Activated CD4-positive, alpha-beta T cell treated with anti-CD3 and anti-CD28 coated beads for 36 hours (primary cell): ENCODE data around the gene CBLB. TPM values are rescaled to one million over a fixed set of nuclear protein-coding genes. Genes with fewer than 3 reads are reported as not detected.
A peak's percentile ranks its signal among the peaks of the same experiment; 100 is the strongest.

Source experiments
- ATAC-seq: fragments of 200-7000 bp; cut with Tn5 transposase; one replicate; pipeline ENCODE4 v1.10.0; 2021; ENCODE audit warnings: mild to moderate bottlenecking, moderate library complexity
- CTCF ChIA-PET: fragments of 350-600 bp; sonication (Branson Sonifier 250); formaldehyde crosslinking; loops from one replicate; lab custom pipeline; 2021; ENCODE audit warnings: antibody characterized with exemption; lab: Charles Lee
- POLR2A ChIA-PET: fragments of 350-600 bp; sonication (Branson Sonifier 250); formaldehyde crosslinking; loops from one replicate; lab custom pipeline; 2021; ENCODE audit warnings: antibody characterized with exemption, inconsistent platforms; lab: Charles Lee
- DNase-seq: peaks from one replicate; pipeline ENCODE4 v3.0.0-alpha.2; 2020
- H3K27ac Mint-ChIP-seq: one replicate; pipeline ENCODE4 v1.8.0; 2021; ENCODE audit warnings: mixed read lengths
- H3K27me3 Mint-ChIP-seq: one replicate; pipeline ENCODE4 v1.8.0; 2021; ENCODE audit warnings: mixed read lengths
- H3K36me3 Mint-ChIP-seq: one replicate; pipeline ENCODE4 v1.8.0; 2021; ENCODE audit warnings: low read depth, mixed read lengths
- H3K4me1 Mint-ChIP-seq: one replicate; pipeline ENCODE4 v1.8.0; 2021; ENCODE audit warnings: mixed read lengths
- H3K4me3 Mint-ChIP-seq: one replicate; pipeline ENCODE4 v1.8.0; 2021; ENCODE audit warnings: mild to moderate bottlenecking, moderate library complexity, mixed read lengths
- H3K9me3 Mint-ChIP-seq: one replicate; pipeline ENCODE4 v1.8.0; 2021; ENCODE audit warnings: low read depth, mixed read lengths
- intact Hi-C, 2 experiments: fragments of 100-400 bp; cut with DNase I in 1 of 2; cut with micrococcal nuclease in 1 of 2; formaldehyde crosslinking; loops; one replicate each; pipeline versions ENCODE4 v1.14.2 to v1.15.1; 2022 to 2024; cut with DNase I, micrococcal nuclease
- total RNA-seq, 2 experiments: library from RNA; stranded (reverse); gene quantifications; one replicate each; pipeline ENCODE4 v1.2.3, GENCODE V29; 2021

Gene CBLB
- total RNA-seq, 2 experiments from 2014 or later = 112 to 163 TPM

DNA sequence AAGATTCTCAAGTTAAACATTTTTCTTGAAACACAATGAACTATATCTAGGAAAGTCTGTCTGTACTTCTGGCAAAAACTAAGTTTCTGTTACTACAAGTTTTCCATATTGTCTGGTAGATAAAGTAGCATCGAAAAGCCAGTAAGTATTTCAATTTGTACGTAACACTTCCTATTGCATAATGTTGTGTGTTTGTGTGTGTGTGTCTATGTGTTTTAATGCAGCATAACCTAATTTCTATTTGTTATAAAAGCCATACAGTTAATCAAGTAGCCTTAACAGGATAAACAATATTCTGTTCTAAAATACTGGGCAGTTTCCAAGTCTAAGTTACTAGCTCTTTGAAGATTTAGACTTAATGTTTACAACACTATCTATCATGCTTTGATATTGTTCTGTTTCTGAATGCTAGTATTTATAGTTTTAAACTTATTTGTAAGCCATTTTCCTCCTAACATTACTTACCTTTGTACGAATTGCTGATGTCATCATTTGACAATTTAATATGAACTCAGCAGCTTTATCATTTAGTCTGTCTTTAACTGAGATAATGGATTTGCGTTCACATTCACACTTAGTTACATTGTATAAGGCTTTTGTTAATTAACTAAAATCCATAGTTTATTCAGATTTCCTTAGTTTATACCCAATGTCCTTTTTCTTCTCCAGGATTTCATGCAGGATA is 163.9 kb downstream of the CBLB start:
- DNase-seq (no peak), ATAC-seq (no peak)
- Mint-ChIP-seq H3K4me1 (peaks cover 24% of the 10 kb centered on the region), H3K36me3 (peaks cover 61% of the 10 kb centered on the region), H3K27me3 (no peaks in the 10 kb centered on the region), H3K9me3 (no peaks in the 10 kb centered on the region), H3K4me3 (no peak overlapping the region), H3K27ac (no peak overlapping the region)
- POLR2A ChIA-PET = no interaction called here
- CTCF ChIA-PET = interaction anchor here (0.6 to 1.2 kb wide), 3 partner anchors 18 to 610 kb away, joined by 3 to 4 read pairs (median 3); no protein-coding TSS in a partner anchor
- intact Hi-C loops = no loop called here

DNA sequence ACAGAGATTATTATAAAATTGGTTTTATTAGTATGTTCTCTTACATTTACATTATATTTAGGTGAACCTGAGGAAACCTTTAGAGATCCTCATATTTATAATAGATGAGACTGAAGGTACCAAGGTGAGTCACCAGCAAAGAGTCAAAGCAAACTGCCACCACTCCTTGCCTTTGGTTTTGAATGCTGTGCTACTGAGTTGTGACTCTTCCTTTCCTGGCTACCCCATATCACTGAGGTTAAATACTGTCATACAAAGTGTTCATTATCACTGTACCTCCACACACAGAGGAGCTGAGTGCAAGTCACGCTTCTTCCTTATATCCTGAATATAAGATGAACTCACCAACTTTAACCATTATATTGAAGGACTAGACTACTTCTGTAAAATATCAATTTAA is 168.2 kb downstream of the CBLB start:
- intact Hi-C loops = no loop called here
- peak overlapping the region; percentile 68 for H3K27ac Mint-ChIP-seq
- ATAC-seq = peak; percentile 97
- peaks cover 66% of the 10 kb centered on the region for H3K36me3 Mint-ChIP-seq
- peaks cover 38% of the 10 kb centered on the region for H3K4me1 Mint-ChIP-seq
- H3K4me3 Mint-ChIP-seq = no peak overlapping the region
- H3K27me3 Mint-ChIP-seq = no peaks in the 10 kb centered on the region
- CTCF ChIA-PET = interaction anchor here (0.7 to 1.6 kb wide), 2 partner anchors 10 to 14 kb away, joined by 4 read pairs; no protein-coding TSS in a partner anchor
- POLR2A ChIA-PET = no interaction called here
- no peaks in the 10 kb centered on the region for H3K9me3 Mint-ChIP-seq
- peak; percentile 46 for DNase-seq

DNA sequence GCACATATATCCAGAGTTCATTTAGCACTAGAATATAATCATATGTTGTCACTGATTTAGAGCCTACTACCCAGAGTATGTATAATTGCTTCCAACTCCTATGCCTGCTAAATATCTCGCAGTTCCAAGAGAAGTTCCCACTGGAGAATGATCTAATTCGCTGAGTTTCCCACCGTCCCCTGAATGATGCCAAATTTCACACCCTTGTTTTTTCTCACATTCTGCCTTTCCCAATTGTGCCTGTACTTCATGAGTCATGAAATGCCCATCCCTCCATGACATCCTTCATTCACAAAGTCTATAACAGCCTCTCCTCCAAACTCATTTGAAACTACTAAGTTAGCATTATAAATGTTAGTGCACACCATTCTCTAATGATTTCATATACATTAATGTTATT is 177.2 kb downstream of the CBLB start:
- ChIA-PET CTCF (interaction anchor here (0.6 to 1.6 kb wide), 2 partner anchors 9 to 12 kb away, joined by 3 to 4 read pairs; no protein-coding TSS in a partner anchor), POLR2A (no interaction called here)
- Mint-ChIP-seq H3K27ac (peak overlapping the region; percentile 3), H3K9me3 (no peaks in the 10 kb centered on the region), H3K4me1 (peaks cover 31% of the 10 kb centered on the region), H3K36me3 (peaks cover 47% of the 10 kb centered on the region), H3K27me3 (no peaks in the 10 kb centered on the region), H3K4me3 (no peak overlapping the region)
- intact Hi-C loops = no loop called here
- ATAC-seq (no peak), DNase-seq (no peak)

DNA sequence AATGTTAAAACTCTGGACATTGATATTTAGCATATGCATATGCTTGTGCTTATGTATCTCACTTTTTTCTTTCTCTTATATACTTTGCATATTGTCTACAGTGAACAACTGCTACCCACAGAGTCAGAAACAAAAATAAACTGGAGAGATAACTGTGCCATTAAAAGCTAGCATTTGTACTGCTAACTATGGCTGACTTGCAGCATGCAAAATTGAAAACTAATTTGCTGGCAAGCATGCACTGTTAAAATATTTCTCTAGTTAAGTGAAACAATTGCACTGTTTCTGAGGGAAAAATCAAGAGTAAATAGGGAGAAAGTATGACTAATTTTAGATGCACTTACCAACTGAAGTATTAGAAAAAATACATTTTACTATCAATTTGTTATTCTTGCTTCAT is 177.8 kb downstream of the CBLB start:
- Mint-ChIP-seq H3K27me3 (no peaks in the 10 kb centered on the region), H3K4me3 (no peak overlapping the region), H3K27ac (no peak overlapping the region), H3K4me1 (peaks cover 35% of the 10 kb centered on the region), H3K36me3 (peaks cover 45% of the 10 kb centered on the region), H3K9me3 (no peaks in the 10 kb centered on the region)
- DNase-seq = no peak
- ChIA-PET POLR2A (no interaction called here), CTCF (interaction anchor here (0.6 to 1.6 kb wide), 2 partner anchors 9 to 11 kb away, joined by 3 to 4 read pairs; no protein-coding TSS in a partner anchor)
- intact Hi-C loops = no loop called here
- no peak for ATAC-seq

DNA sequence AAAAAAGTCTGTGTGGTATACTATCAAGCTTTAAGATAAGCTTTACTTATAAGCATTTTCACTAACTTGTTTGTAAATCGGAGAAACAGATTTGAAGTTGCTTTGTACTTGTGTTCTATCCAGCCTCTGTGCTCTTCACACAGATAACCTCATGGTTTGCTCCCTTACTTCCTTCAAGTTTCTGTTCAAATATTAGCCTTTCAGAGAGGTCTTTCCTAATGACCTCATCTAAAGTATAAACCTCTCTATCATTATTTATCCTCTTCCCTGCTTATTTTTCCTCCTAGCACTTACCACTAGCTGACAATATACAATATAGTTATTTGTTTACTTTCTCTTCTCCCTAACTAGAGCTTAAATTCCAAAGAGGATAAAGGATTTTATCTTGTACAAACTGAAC is 180.0 kb downstream of the CBLB start:
- ATAC-seq (no peak), DNase-seq (no peak)
- peaks cover 33% of the 10 kb centered on the region for H3K4me1 Mint-ChIP-seq
- H3K9me3 Mint-ChIP-seq = no peaks in the 10 kb centered on the region
- CTCF ChIA-PET = interaction anchor here (0.6 to 1.1 kb wide), 6 partner anchors 9 to 921 kb away, joined by 3 to 6 read pairs (median 4); no protein-coding TSS in a partner anchor
- peak overlapping the region; percentile 37 for H3K27ac Mint-ChIP-seq
- POLR2A ChIA-PET = interaction anchor here (0.7 kb wide), 1 partner anchor 174 kb away, joined by 4 read pairs; no protein-coding TSS in a partner anchor
- H3K36me3 Mint-ChIP-seq = peaks cover 52% of the 10 kb centered on the region
- intact Hi-C loops = loop anchor here (5.0 to 10.0 kb wide), 6 partner anchors 63 to 733 kb away; partner anchors contain the start of gene CBLB (in 1 of the 2)
- H3K27me3 Mint-ChIP-seq = no peaks in the 10 kb centered on the region
- no peak overlapping the region for H3K4me3 Mint-ChIP-seq

DNA sequence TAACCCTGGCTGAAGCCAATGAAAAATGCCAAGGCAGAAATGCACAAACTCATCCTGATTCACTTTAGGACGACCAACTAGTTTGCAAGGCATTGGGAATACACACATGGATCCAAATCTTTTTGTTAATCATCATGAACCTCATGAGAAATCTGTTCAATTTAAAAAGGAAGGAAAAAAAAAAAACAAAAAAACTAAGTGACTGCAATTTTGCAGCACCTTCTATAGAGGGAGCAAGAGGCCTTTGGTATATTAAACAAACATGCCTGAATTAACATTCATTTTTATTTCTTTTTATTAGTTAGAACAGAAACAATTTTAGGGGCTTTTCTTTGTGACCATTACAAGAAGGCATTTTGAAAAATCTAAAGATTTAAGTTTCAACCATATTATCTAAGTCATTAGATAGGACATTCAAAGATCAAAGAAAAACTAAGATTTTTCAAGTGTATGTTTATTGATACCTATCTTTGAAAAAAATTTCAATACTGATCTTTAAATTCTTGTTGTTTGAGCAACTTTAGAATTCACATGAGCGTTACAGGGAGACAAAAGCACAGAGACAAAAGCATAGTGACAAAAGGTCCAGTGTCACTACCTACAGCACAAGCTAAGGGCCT is 182.4 kb downstream of the CBLB start:
- peak overlapping the region; percentile 42 for H3K27ac Mint-ChIP-seq
- H3K27me3 Mint-ChIP-seq = no peaks in the 10 kb centered on the region
- H3K4me1 Mint-ChIP-seq = peaks cover 24% of the 10 kb centered on the region
- ChIA-PET CTCF (interaction anchor here (0.7 to 2.0 kb wide), 10 partner anchors 14 to 863 kb away, joined by 3 to 6 read pairs (median 4); no protein-coding TSS in a partner anchor), POLR2A (no interaction called here)
- ATAC-seq = no peak
- intact Hi-C loops = loop anchor here (1.0 to 10.0 kb wide), 10 partner anchors 66 to 923 kb away; partner anchors contain the start of gene CBLB (in 1 of the 2)
- H3K4me3 Mint-ChIP-seq = no peak overlapping the region
- no peaks in the 10 kb centered on the region for H3K9me3 Mint-ChIP-seq
- peaks cover 46% of the 10 kb centered on the region for H3K36me3 Mint-ChIP-seq
- no peak for DNase-seq

DNA sequence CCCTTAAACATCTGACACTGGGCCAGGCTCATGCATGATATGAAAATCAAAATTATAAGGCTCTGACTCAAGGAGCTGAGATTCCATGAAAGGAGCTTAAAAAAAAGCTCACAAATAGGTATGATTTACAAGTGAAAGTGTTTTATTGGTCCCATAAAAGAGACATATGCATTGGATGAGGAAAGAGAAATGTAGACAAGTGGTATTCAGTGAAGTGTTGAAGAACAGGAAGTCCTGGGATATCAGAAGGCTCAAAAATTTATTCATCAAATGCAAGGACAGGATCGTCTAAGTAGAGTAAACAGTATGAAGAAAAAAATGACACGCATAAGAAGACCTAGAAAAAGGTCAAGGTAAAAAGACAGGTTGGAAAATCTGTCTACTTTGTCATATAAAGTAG is 188.9 kb downstream of the CBLB start:
- H3K4me1 Mint-ChIP-seq = peaks cover 24% of the 10 kb centered on the region
- intact Hi-C loops = loop anchor here (5.0 to 10.0 kb wide), 4 partner anchors 335 to 932 kb away; no protein-coding TSS in a partner anchor
- CTCF ChIA-PET = interaction anchor here (0.6 to 1.2 kb wide), 3 partner anchors 9 to 13 kb away, joined by 3 to 6 read pairs (median 4); no protein-coding TSS in a partner anchor
- peaks cover 67% of the 10 kb centered on the region for H3K36me3 Mint-ChIP-seq
- DNase-seq (no peak), ATAC-seq (no peak)
- no peaks in the 10 kb centered on the region for H3K9me3 Mint-ChIP-seq
- no peak overlapping the region for H3K27ac Mint-ChIP-seq
- H3K27me3 Mint-ChIP-seq = no peaks in the 10 kb centered on the region
- POLR2A ChIA-PET = no interaction called here
- no peak overlapping the region for H3K4me3 Mint-ChIP-seq

DNA sequence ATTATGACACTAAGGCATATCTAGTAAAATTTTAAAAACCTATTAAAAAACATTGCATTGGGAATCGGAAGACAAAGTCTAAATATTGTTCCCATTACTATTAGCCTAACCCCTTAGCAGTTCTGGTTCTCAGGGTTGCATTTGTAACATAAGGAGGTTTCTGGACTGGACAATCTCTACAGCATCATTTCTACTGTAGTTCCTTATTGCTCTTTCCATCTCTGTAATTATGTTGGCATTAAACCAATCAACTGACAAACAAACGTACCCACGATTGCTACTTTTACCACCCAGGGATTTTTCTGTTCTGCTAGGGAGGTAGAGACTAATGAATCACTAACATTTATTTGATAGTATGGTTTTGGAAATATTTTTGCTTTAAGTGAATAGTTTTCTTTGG is 190.8 kb downstream of the CBLB start:
- intact Hi-C loops = loop anchor here in 1 of 2 experiments (5.0 to 10.0 kb wide), 3 partner anchors 337 to 934 kb away; no protein-coding TSS in a partner anchor

DNA sequence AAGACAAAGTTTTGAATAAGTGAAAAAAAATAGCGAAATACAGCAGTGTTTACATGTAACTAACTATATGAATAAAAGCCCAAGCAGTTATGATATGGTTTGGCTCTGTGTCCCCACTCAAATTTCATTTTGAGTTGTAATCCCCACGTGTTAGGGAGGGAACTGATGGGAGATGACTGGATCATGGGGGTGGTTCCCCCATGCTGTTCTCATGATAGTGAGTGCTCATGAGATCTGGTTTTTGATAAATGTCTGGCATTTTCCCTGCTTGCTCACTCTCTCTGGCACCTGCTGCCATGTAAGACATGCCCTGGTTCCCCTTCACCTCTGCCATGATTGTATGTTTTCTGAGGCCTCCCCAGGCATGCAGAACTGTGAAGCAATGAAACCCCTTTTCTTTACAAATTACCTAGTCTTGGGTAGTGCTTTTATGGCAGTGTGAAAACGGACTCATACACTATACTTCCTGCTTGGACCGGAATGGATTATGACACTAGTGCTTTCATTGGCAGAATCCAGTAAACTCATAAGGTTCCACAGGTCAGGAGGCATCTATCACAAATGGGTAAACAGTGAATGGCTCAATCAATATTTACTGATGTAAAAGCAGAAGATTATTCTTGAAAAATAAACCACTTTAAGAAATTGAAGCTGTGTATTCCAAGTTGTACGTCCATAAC is 192.1 kb downstream of the CBLB start:
- ChIA-PET CTCF (interaction anchor here (0.6 kb wide), 1 partner anchor 32 kb away, joined by 3 read pairs; no protein-coding TSS in a partner anchor), POLR2A (interaction anchor here (0.7 to 1.1 kb wide), 2 partner anchors 82 to 624 kb away, joined by 4 to 7 read pairs; no protein-coding TSS in a partner anchor)
- H3K4me1 Mint-ChIP-seq = peaks cover 27% of the 10 kb centered on the region
- peaks cover 64% of the 10 kb centered on the region for H3K36me3 Mint-ChIP-seq
- ATAC-seq (peak; percentile 94), DNase-seq (peak; percentile 74)
- H3K4me3 Mint-ChIP-seq = peak overlapping the region; percentile 27
- no peaks in the 10 kb centered on the region for H3K9me3 Mint-ChIP-seq
- intact Hi-C loops = loop anchor here (1.0 to 10.0 kb wide), 10 partner anchors 151 to 936 kb away; partner anchors contain the start of genes ALCAM (in 1 of the 2) and CBLB (in 1 of the 2)
- no peaks in the 10 kb centered on the region for H3K27me3 Mint-ChIP-seq
- peak overlapping the region; percentile 87 for H3K27ac Mint-ChIP-seq

More for the DNA sequence above, 190.8 kb downstream of the CBLB start:
- DNase-seq = no peak
- Mint-ChIP-seq H3K4me3 (no peak overlapping the region), H3K4me1 (peaks cover 27% of the 10 kb centered on the region), H3K27me3 (no peaks in the 10 kb centered on the region), H3K9me3 (no peaks in the 10 kb centered on the region), H3K36me3 (peaks cover 70% of the 10 kb centered on the region), H3K27ac (no peak overlapping the region)
- no peak for ATAC-seq
- ChIA-PET POLR2A (no interaction called here), CTCF (interaction anchor here (0.5 kb wide), 1 partner anchor 611 kb away, joined by 4 read pairs; no protein-coding TSS in a partner anchor)

DNA sequence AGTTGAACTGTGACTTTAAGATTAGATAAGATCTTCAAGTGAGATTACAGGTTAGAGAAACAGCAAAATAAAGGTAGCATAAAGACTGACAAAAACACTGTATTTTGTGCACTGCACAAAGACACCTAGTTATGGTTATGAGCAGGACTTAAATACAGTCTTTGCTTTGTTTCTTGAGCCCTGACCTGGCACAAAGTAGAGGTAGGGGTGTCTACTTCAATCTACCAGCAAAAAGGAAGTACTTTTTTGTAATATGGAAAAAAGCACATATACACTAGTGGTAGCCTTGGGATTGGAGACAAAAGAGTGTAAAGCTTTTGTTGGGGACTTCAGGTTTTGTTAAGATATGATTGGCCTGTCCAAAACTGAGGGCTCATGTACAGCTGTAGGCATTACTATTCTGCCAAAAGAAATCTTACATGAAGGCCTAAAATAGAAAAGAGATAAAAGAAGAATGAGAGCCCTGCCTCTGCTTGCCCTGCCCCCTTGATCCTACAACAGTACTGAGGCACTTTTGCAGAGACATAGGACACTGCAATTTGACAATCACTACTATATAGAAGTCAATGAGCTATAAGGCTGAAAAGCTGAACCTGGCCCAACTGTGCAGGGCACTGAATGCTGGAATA is 194.3 kb downstream of the CBLB start:
- no peaks in the 10 kb centered on the region for H3K9me3 Mint-ChIP-seq
- peaks cover 20% of the 10 kb centered on the region for H3K4me1 Mint-ChIP-seq
- H3K27me3 Mint-ChIP-seq = no peaks in the 10 kb centered on the region
- no peak for ATAC-seq
- intact Hi-C loops = loop anchor here in 1 of 2 experiments (5.0 to 10.0 kb wide), 3 partner anchors 340 to 938 kb away; no protein-coding TSS in a partner anchor
- H3K36me3 Mint-ChIP-seq = peaks cover 54% of the 10 kb centered on the region
- POLR2A ChIA-PET = no interaction called here
- no peak overlapping the region for H3K4me3 Mint-ChIP-seq
- H3K27ac Mint-ChIP-seq = no peak overlapping the region
- DNase-seq = no peak
- CTCF ChIA-PET = interaction anchor here (0.7 kb wide), 1 partner anchor 106 kb away, joined by 3 read pairs; no protein-coding TSS in a partner anchor
